Measurements from ENCODE around the gene FOXF1. TPM values are rescaled to one million over a fixed set of nuclear protein-coding genes. Genes with fewer than 3 reads are reported as not detected.
A peak's percentile ranks its signal among the peaks of the same experiment; 100 is the strongest.

FOXF1 gene
- total and polyA plus RNA-seq, 3 experiments from 2014 or later: not detected

- Mint-ChIP-seq H3K27me3 (peaks cover 24 to 46% of the 10 kb centered on the region in 2 donors), H3K9me3 (peaks cover 0 to 7% (median 3%) of the 10 kb centered on the region in 5 donors), H3K4me3 (no peak overlapping the region), H3K4me1 (peaks cover 4 to 14% (median 6%) of the 10 kb centered on the region in 3 donors), H3K36me3 (no peaks in the 10 kb centered on the region), H3K27ac (no peak overlapping the region)
- Histone ChIP-seq H3K4me1 (ENCODE audit: insufficient read depth, low read length) (no peaks in the 10 kb centered on the region), H3K36me3 (ENCODE audit: insufficient read depth, low read length) (no peaks in the 10 kb centered on the region), H3K4me3 (ENCODE audit: low read length) (no peak overlapping the region), H3K27me3 (ENCODE audit: insufficient read depth, low read length, poor library complexity, severe bottlenecking) (peaks cover 19% of the 10 kb centered on the region), H3K27ac (ENCODE audit: low read depth, low read length) (no peak overlapping the region), H3K9me3 (ENCODE audit: low read length) (no peaks in the 10 kb centered on the region)
- POLR2A ChIA-PET: no interaction called here
- peak in 1 of 5 donors; percentile 8 for DNase-seq
- CTCF ChIA-PET: no interaction called here
Observed at GRCh38 chr16:86521236-86522197, 11.2 kb downstream of the FOXF1 start.

- peak in 1 of 5 donors; percentile 39 for DNase-seq
- Mint-ChIP-seq H3K4me3 (no peak overlapping the region), H3K9me3 (peaks cover 3 to 10% (median 5%) of the 10 kb centered on the region in 5 donors), H3K27ac (no peak overlapping the region), H3K27me3 (peaks cover 19 to 37% of the 10 kb centered on the region in 2 donors), H3K4me1 (peaks cover 4 to 14% (median 6%) of the 10 kb centered on the region in 3 donors), H3K36me3 (no peaks in the 10 kb centered on the region)
- CTCF ChIA-PET: no interaction called here
- H3K9me3 ChIP-seq (ENCODE audit: low read length): no peaks in the 10 kb centered on the region
- H3K27me3 ChIP-seq (ENCODE audit: insufficient read depth, low read length, poor library complexity, severe bottlenecking): peaks cover 19% of the 10 kb centered on the region
- H3K4me3 ChIP-seq (ENCODE audit: low read length): no peak overlapping the region
- H3K4me1 ChIP-seq (ENCODE audit: insufficient read depth, low read length): no peaks in the 10 kb centered on the region
- POLR2A ChIA-PET: no interaction called here
- no peaks in the 10 kb centered on the region for H3K36me3 ChIP-seq (ENCODE audit: insufficient read depth, low read length)
- no peak overlapping the region for H3K27ac ChIP-seq (ENCODE audit: low read depth, low read length)
Observed at GRCh38 chr16:86522634-86523033, 12.3 kb downstream of the FOXF1 start.

DNA sequence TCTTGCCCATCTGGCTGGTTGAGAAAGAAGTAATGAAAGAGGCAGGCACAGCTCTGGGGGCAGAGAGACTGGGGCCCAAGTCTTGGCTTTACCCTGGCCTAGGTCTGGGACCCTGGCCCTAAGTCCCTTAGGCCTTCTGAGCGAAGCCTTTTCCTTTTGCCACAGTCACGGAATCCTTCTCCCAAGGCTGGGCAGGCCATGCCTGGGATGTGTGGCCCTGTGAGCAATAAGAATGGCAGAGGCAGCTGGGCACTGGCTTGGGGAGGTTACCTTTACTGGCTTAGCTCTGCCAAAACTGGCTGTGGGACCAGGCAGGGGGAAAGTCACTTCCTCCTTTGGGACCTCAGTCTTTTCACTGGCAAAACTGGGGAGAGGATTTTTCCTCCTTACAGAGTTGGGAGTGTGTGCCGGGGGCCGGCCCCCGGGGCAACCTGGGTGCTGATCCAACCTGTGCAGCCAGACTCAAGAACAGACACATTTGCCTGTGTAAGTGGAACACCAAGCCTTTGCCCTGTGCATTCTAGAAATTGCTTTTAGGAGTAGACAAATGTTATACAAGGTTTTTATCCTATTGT lies 12.9 kb downstream of the FOXF1 start:
- ChIA-PET CTCF (no interaction called here), POLR2A (no interaction called here)
- Mint-ChIP-seq H3K27ac (no peak overlapping the region), H3K4me3 (no peak overlapping the region), H3K36me3 (no peaks in the 10 kb centered on the region), H3K4me1 (peaks cover 4 to 14% (median 6%) of the 10 kb centered on the region in 3 donors), H3K9me3 (peaks cover 3 to 10% (median 5%) of the 10 kb centered on the region in 5 donors), H3K27me3 (peaks cover 15 to 32% of the 10 kb centered on the region in 2 donors)
- H3K36me3 ChIP-seq (ENCODE audit: insufficient read depth, low read length): no peaks in the 10 kb centered on the region
- H3K9me3 ChIP-seq (ENCODE audit: low read length): no peaks in the 10 kb centered on the region
- H3K4me3 ChIP-seq (ENCODE audit: low read length): no peak overlapping the region
- DNase-seq: peak in 1 of 5 donors; percentile 16
- H3K27me3 ChIP-seq (ENCODE audit: insufficient read depth, low read length, poor library complexity, severe bottlenecking): peaks cover 13% of the 10 kb centered on the region
- H3K27ac ChIP-seq (ENCODE audit: low read depth, low read length): no peak overlapping the region
- no peaks in the 10 kb centered on the region for H3K4me1 ChIP-seq (ENCODE audit: insufficient read depth, low read length)

DNA sequence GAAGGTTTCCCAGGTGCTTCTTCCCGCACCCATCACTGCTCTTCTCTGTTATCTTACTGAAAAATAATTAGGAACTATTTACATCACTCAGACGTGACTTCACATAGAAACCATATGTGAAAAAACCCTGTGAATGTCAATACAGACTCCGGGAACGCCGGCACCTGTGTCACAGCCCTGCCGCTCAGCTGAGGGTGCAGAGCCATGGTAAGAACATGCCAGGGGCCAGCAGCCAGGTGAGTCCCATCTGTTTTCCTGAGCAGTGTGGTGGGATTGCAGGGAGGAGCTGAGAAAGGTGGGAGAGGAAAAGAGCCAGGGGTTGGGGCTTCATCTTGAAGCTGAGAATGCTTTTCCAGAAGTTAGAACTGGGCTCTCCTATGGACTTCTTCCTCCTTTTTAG lies 13.7 kb downstream of the FOXF1 start:
- peaks cover 0 to under 1% (median 0%) of the 10 kb centered on the region in 3 donors for H3K36me3 Mint-ChIP-seq
- no peak overlapping the region for H3K4me3 Mint-ChIP-seq
- no peaks in the 10 kb centered on the region for H3K9me3 ChIP-seq (ENCODE audit: low read length)
- H3K4me1 Mint-ChIP-seq: peaks cover 3 to 13% (median 4%) of the 10 kb centered on the region in 3 donors
- H3K27me3 Mint-ChIP-seq: peaks cover 11 to 27% of the 10 kb centered on the region in 2 donors
- no peak for DNase-seq
- ChIA-PET CTCF (no interaction called here), POLR2A (no interaction called here)
- H3K27ac Mint-ChIP-seq: no peak overlapping the region
- peaks cover 12% of the 10 kb centered on the region for H3K27me3 ChIP-seq (ENCODE audit: insufficient read depth, low read length, poor library complexity, severe bottlenecking)
- peaks cover 3 to 10% (median 5%) of the 10 kb centered on the region in 5 donors for H3K9me3 Mint-ChIP-seq
- H3K4me3 ChIP-seq (ENCODE audit: low read length): no peak overlapping the region
- no peaks in the 10 kb centered on the region for H3K4me1 ChIP-seq (ENCODE audit: insufficient read depth, low read length)
- H3K27ac ChIP-seq (ENCODE audit: low read depth, low read length): no peak overlapping the region
- no peaks in the 10 kb centered on the region for H3K36me3 ChIP-seq (ENCODE audit: insufficient read depth, low read length)

DNA sequence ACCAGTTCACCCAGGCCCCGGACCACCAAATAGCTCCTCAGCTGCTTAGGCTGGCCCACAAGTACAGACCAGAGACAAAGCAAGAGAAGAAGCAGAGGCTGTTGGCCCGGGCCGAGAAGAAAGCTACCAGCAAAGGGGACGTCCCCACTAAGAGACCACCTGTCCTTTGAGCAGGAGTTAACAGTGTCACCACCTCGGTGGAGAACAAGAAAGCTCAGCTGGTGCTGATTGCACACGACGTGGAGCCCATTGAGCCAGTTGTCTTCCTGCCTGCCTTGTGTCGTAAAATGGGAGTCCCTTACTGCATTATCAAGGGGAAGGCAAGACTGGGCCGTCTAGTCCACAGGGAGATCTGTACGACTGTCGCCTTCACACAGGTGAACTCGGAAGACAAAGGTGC lies 15.4 kb downstream of the FOXF1 start:
- Histone ChIP-seq H3K36me3 (ENCODE audit: insufficient read depth, low read length) (no peaks in the 10 kb centered on the region), H3K9me3 (ENCODE audit: low read length) (no peaks in the 10 kb centered on the region), H3K27ac (ENCODE audit: low read depth, low read length) (no peak overlapping the region), H3K27me3 (ENCODE audit: insufficient read depth, low read length, poor library complexity, severe bottlenecking) (peaks cover 5% of the 10 kb centered on the region), H3K4me3 (ENCODE audit: low read length) (no peak overlapping the region), H3K4me1 (ENCODE audit: insufficient read depth, low read length) (no peaks in the 10 kb centered on the region)
- Mint-ChIP-seq H3K27ac (no peak overlapping the region), H3K4me3 (no peak overlapping the region), H3K36me3 (peaks cover 3 to 6% (median 4%) of the 10 kb centered on the region in 3 donors), H3K9me3 (peaks cover 3 to 10% (median 5%) of the 10 kb centered on the region in 5 donors), H3K4me1 (no peaks in the 10 kb centered on the region), H3K27me3 (peaks cover 2 to 18% of the 10 kb centered on the region in 2 donors)
- POLR2A ChIA-PET: no interaction called here
- CTCF ChIA-PET: no interaction called here
- no peak for DNase-seq

DNA sequence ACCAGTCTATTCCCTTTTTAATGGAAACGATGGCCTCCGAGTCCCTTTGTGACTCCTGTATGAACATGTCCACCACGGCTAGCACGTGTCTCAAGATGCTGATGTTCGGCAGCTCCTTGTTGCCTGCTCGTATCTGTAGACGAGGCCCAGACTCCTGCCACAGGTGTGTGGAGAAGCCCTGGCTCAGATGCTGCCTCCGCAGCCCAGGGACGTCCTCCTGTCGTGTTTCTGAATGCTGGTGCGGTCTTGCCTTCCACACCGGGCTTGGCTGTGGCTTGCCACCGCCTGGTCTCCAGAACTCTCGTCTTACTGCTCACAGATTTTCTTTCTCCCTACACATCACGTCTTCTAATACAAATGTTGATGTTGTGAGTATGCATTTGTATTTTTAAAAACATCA lies 17.0 kb downstream of the FOXF1 start:
- CTCF ChIA-PET: no interaction called here

DNA sequence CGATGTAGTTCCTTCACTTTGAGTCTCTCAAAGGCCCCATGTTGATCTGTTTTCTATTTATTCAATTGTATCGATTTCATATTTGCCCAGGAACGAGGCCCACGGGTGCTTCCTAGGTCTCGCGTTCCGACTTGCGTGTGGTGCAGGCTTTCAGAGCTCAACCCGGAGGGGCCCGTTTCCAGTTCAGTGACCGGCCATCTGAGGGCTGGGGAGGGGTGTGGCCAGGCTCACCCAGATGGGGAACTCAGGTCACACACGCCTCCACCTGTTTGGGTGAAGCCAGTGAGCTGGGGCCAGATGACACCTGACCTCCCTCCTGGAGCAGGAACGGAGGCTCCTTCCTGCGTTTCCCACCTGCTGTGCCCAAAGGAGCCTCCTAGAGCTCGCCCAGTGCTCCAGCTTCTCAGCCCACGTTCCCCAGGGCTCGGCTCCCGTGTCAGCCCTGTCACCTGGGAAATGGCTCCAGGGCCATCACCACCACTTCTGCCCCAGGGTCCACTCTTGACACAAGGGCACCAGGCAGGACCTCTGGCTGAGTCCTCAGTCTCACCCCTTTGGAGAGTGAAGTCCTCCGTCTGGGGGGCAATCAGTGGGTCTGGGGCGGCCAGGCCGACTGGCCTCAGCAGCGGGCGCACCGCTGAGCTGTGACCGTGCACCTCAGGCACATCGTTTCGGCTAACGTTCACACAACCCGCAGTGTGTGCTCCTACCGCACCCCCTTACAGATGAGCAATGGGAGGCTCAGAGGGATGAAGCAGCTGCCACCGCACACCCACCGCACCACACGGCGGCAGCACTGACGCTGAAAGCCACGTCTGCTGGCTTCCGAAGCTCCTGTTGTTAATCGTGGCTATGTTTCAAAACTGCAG lies 18.0 kb downstream of the FOXF1 start:
- H3K4me1 ChIP-seq (ENCODE audit: insufficient read depth, low read length): no peaks in the 10 kb centered on the region
- H3K27me3 Mint-ChIP-seq: no peaks in the 10 kb centered on the region
- CTCF ChIA-PET: no interaction called here
- no peak for DNase-seq
- POLR2A ChIA-PET: no interaction called here
- H3K9me3 Mint-ChIP-seq: peaks cover 3 to 10% (median 5%) of the 10 kb centered on the region in 5 donors
- no peak overlapping the region for H3K27ac Mint-ChIP-seq
- no peak overlapping the region for H3K27ac ChIP-seq (ENCODE audit: low read depth, low read length)
- H3K4me1 Mint-ChIP-seq: no peaks in the 10 kb centered on the region
- peaks cover 3 to 27% (median 6%) of the 10 kb centered on the region in 3 donors for H3K36me3 Mint-ChIP-seq
- no peaks in the 10 kb centered on the region for H3K36me3 ChIP-seq (ENCODE audit: insufficient read depth, low read length)
- no peak overlapping the region for H3K4me3 Mint-ChIP-seq
- H3K9me3 ChIP-seq (ENCODE audit: low read length): no peaks in the 10 kb centered on the region
- H3K4me3 ChIP-seq (ENCODE audit: low read length): no peak overlapping the region
- no peaks in the 10 kb centered on the region for H3K27me3 ChIP-seq (ENCODE audit: insufficient read depth, low read length, poor library complexity, severe bottlenecking)

More for the DNA sequence above, 17.0 kb downstream of the FOXF1 start:
- H3K9me3 Mint-ChIP-seq: peaks cover 3 to 10% (median 5%) of the 10 kb centered on the region in 5 donors
- no peak for DNase-seq
- no peaks in the 10 kb centered on the region for H3K36me3 ChIP-seq (ENCODE audit: insufficient read depth, low read length)
- H3K27me3 Mint-ChIP-seq: peaks cover 0 to 6% of the 10 kb centered on the region in 2 donors
- no peaks in the 10 kb centered on the region for H3K4me1 Mint-ChIP-seq
- no peaks in the 10 kb centered on the region for H3K9me3 ChIP-seq (ENCODE audit: low read length)
- H3K36me3 Mint-ChIP-seq: peaks cover 3 to 18% (median 6%) of the 10 kb centered on the region in 3 donors
- POLR2A ChIA-PET: no interaction called here
- H3K4me3 ChIP-seq (ENCODE audit: low read length): no peak overlapping the region
- H3K4me3 Mint-ChIP-seq: no peak overlapping the region
- no peak overlapping the region for H3K27ac Mint-ChIP-seq
- no peaks in the 10 kb centered on the region for H3K4me1 ChIP-seq (ENCODE audit: insufficient read depth, low read length)
- no peak overlapping the region for H3K27ac ChIP-seq (ENCODE audit: low read depth, low read length)
- peaks cover 5% of the 10 kb centered on the region for H3K27me3 ChIP-seq (ENCODE audit: insufficient read depth, low read length, poor library complexity, severe bottlenecking)

Measured in CD8-positive, alpha-beta memory T cell (primary cell).